Measurements from ENCODE around the gene TTLL4.

The TTLL4 gene

GRCh38 chr2:218786133-218786532 is 75.5 kb downstream of the TTLL4 start:
- Histone ChIP-seq H3K4me3 (ENCODE audit: low read length) (no peak overlapping the region), H3K27ac (ENCODE audit: low read depth, low read length) (no peak overlapping the region), H3K9me2 (replicated peaks; ENCODE audit: control insufficient read depth, low read length) (no peaks in the 10 kb centered on the region), H3K4me1 (ENCODE audit: control insufficient read depth, low read length) (no peaks in the 10 kb centered on the region), H3K79me2 (ENCODE audit: control insufficient read depth, low read length) (no peaks in the 10 kb centered on the region), H3K36me3 (ENCODE audit: control insufficient read depth, low read length) (no peaks in the 10 kb centered on the region), H3F3A (ENCODE audit: control insufficient read depth, insufficient read depth) (no peaks in the 10 kb centered on the region), H4K20me1 (ENCODE audit: control insufficient read depth, insufficient read depth, low read depth, low read length) (no peaks in the 10 kb centered on the region), H3K9me3 (ENCODE audit: control insufficient read depth, insufficient read depth, low read length) (no peaks in the 10 kb centered on the region), H3K27me3 (ENCODE audit: control insufficient read depth, low read length) (peaks cover 23% of the 10 kb centered on the region), H3K4me2 (ENCODE audit: low read length) (no peak overlapping the region)
- no peak for TF ChIP-seq CTCF (IDR thresholded peaks at IDR 0.05; ENCODE audit: low read depth, low read length, poor library complexity, severe bottlenecking)
- no peak for TF ChIP-seq EZH2phosphoT487 (IDR thresholded peaks at IDR 0.05; ENCODE audit: borderline replicate concordance, low read length)

GRCh38 chr2:218788529-218789255 is 78.1 kb downstream of the TTLL4 start:
- Histone ChIP-seq H3K4me2 (ENCODE audit: low read length) (no peak overlapping the region), H3K27me3 (ENCODE audit: control insufficient read depth, low read length) (peaks cover 20% of the 10 kb centered on the region), H3F3A (ENCODE audit: control insufficient read depth, insufficient read depth) (no peaks in the 10 kb centered on the region), H3K27ac (ENCODE audit: low read depth, low read length) (no peak overlapping the region), H3K4me3 (ENCODE audit: low read length) (no peak overlapping the region), H3K36me3 (ENCODE audit: control insufficient read depth, low read length) (no peaks in the 10 kb centered on the region), H3K4me1 (ENCODE audit: control insufficient read depth, low read length) (no peaks in the 10 kb centered on the region), H3K9me3 (ENCODE audit: control insufficient read depth, insufficient read depth, low read length) (no peaks in the 10 kb centered on the region), H3K79me2 (ENCODE audit: control insufficient read depth, low read length) (no peaks in the 10 kb centered on the region), H4K20me1 (ENCODE audit: control insufficient read depth, insufficient read depth, low read depth, low read length) (no peaks in the 10 kb centered on the region), H3K9me2 (replicated peaks; ENCODE audit: control insufficient read depth, low read length) (no peaks in the 10 kb centered on the region)
- no peak for TF ChIP-seq EZH2phosphoT487 (IDR thresholded peaks at IDR 0.05; ENCODE audit: borderline replicate concordance, low read length)
- no peak for TF ChIP-seq CTCF (IDR thresholded peaks at IDR 0.05; ENCODE audit: low read depth, low read length, poor library complexity, severe bottlenecking)

- no peaks in the 10 kb centered on the region for H3K79me2 ChIP-seq (ENCODE audit: control insufficient read depth, low read length)
- TF ChIP-seq CTCF (IDR thresholded peaks at IDR 0.05; ENCODE audit: low read depth, low read length, poor library complexity, severe bottlenecking): no peak
- no peak for TF ChIP-seq EZH2phosphoT487 (IDR thresholded peaks at IDR 0.05; ENCODE audit: borderline replicate concordance, low read length)
Observed at GRCh38 chr2:218792433-218792832, 81.8 kb downstream of the TTLL4 start.

More at GRCh38 chr2:218792433-218792832, 81.8 kb downstream of the TTLL4 start:
- H3K27ac ChIP-seq (ENCODE audit: low read depth, low read length): no peak overlapping the region
- peaks cover 12% of the 10 kb centered on the region for H3K27me3 ChIP-seq (ENCODE audit: control insufficient read depth, low read length)
- no peaks in the 10 kb centered on the region for H3K9me2 ChIP-seq (replicated peaks; ENCODE audit: control insufficient read depth, low read length)
- no peaks in the 10 kb centered on the region for H3F3A ChIP-seq (ENCODE audit: control insufficient read depth, insufficient read depth)
- H3K36me3 ChIP-seq (ENCODE audit: control insufficient read depth, low read length): no peaks in the 10 kb centered on the region
- H3K4me1 ChIP-seq (ENCODE audit: control insufficient read depth, low read length): no peaks in the 10 kb centered on the region
- no peak overlapping the region for H3K4me3 ChIP-seq (ENCODE audit: low read length)
- H3K4me2 ChIP-seq (ENCODE audit: low read length): no peak overlapping the region
- H3K9me3 ChIP-seq (ENCODE audit: control insufficient read depth, insufficient read depth, low read length): no peaks in the 10 kb centered on the region
- no peaks in the 10 kb centered on the region for H4K20me1 ChIP-seq (ENCODE audit: control insufficient read depth, insufficient read depth, low read depth, low read length)
